ENCODE data around the gene PNMA8A. TPM values are rescaled to one million over a fixed set of nuclear protein-coding genes. Genes with fewer than 3 reads are reported as not detected.

PNMA8A gene
- total RNA-seq, 6 experiments from 2014 or later = 8.6 to 13.1 (median 9.2) TPM

DNA sequence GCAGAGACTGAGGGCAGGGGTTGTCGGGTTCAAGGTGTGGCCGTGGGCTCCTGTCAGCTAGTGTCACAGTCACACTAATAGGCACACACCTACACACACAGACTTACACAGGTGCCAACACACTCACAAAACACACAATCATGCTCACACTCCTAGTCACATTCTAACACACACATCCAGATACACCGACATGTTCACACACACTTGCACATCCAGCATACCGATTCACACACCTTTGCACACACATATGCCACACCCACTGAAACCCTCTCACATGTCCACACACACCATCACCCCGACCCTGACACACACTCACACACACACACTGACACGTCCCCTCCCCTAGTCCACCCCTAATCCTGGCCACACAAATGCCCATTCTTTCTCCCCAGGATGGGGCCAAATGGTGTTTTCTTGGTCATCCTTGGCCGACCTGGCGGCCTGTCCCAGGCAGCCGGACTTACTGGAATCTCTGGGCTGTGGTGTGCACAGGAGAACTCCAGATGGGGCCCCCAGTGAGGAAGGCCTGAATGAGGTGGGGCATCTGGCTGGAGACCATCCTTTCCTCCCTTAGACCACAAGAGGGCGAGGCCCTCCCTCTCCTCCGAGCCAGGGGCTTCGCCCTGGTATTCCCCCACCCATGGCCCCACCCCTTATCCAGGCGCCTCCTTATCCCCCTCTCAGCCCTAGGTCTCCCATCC is 43.4 kb upstream of the PNMA8A start:
- Mint-ChIP-seq H3K27ac (no peak overlapping the region), H3K27me3 (ENCODE audit: insufficient read depth) (peaks cover 15% of the 10 kb centered on the region), H3K4me3 (no peak overlapping the region; the same call in 1 of the 2 replicates), H3K4me1 (ENCODE audit: low read depth) (peaks cover 13% of the 10 kb centered on the region), H3K36me3 (ENCODE audit: low read depth) (peaks cover 11% of the 10 kb centered on the region), H3K9me3 (peaks cover 15% of the 10 kb centered on the region)
- no peak for DNase-seq
- TF ChIP-seq, protein P1, sequence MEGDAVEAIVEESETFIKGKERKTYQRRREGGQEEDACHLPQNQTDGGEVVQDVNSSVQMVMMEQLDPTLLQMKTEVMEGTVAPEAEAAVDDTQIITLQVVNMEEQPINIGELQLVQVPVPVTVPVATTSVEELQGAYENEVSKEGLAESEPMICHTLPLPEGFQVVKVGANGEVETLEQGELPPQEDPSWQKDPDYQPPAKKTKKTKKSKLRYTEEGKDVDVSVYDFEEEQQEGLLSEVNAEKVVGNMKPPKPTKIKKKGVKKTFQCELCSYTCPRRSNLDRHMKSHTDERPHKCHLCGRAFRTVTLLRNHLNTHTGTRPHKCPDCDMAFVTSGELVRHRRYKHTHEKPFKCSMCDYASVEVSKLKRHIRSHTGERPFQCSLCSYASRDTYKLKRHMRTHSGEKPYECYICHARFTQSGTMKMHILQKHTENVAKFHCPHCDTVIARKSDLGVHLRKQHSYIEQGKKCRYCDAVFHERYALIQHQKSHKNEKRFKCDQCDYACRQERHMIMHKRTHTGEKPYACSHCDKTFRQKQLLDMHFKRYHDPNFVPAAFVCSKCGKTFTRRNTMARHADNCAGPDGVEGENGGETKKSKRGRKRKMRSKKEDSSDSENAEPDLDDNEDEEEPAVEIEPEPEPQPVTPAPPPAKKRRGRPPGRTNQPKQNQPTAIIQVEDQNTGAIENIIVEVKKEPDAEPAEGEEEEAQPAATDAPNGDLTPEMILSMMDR (IDR thresholded peaks at IDR 0.05) = no peak

DNA sequence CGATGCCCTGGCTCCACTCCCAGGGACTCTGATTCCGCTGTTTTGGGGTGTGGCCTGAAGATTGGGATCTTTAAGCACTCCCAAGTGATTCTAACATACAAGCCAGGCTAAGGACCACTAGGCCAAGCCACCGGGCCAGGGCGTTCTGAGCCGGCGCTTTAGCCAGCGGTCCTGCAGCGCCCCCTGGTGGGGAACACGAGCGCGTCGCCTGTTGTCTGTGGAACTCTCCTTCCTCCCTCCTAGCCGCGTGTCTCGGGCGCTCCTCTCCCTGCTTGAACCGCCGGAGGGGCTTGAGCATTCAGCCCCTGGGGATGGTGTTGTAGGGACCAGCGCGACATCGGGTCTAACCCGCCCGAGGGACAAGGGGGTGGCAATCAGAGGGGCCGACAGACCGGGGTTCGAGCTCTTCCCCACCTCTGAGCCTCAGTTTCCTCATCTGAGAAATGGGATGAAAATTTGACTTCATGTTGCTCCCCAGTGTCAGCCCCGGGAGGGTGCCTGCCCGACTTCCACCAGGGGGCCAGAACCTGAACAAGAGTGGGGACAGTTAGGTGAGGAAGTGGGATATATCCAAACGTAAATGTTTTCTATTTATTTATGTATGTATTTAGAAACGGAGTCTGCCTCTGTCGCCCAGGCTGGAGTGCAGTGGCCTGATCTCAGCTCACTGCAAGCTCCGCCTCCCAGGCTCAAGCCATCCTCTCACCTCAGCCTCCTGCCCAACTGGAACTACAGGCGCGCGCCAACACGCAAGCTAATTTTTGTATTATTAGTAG is 42.3 kb upstream of the PNMA8A start:
- Mint-ChIP-seq H3K4me1 (ENCODE audit: low read depth) (peaks cover 13% of the 10 kb centered on the region), H3K27me3 (ENCODE audit: insufficient read depth) (peaks cover 15% of the 10 kb centered on the region), H3K4me3 (no peak overlapping the region; the same call in 1 of the 2 replicates), H3K36me3 (ENCODE audit: low read depth) (peaks cover 11% of the 10 kb centered on the region), H3K27ac (peak overlapping the region; percentile 52; the same call in 1 of the 2 replicates), H3K9me3 (peaks cover 15% of the 10 kb centered on the region)
- peak; percentile 18 for DNase-seq
- TF ChIP-seq, protein P1 (IDR thresholded peaks at IDR 0.05) = peak; percentile 93

DNA sequence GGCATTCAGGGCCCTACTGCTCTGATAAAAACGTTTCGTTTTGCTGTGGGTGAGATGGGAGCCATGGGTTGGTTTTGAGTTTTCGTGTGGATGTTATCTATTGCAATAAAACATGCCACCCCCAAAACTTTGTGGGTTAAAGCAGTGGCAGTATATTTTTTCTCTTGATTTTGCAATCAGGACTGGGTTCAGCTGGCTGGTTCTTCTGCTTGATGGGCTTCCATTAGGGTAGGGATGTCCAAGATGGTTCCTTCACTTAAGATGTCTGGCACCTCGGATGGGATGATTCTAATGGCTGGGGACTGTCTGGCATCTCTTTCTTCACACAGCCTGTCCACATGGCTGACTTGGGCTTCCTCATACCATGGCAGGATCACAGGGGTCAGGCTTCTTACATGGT is 39.9 kb upstream of the PNMA8A start:
- peaks cover 15% of the 10 kb centered on the region for H3K9me3 Mint-ChIP-seq
- peaks cover 13% of the 10 kb centered on the region for H3K4me1 Mint-ChIP-seq (ENCODE audit: low read depth)
- peaks cover 20% of the 10 kb centered on the region for H3K27me3 Mint-ChIP-seq (ENCODE audit: insufficient read depth)

DNA sequence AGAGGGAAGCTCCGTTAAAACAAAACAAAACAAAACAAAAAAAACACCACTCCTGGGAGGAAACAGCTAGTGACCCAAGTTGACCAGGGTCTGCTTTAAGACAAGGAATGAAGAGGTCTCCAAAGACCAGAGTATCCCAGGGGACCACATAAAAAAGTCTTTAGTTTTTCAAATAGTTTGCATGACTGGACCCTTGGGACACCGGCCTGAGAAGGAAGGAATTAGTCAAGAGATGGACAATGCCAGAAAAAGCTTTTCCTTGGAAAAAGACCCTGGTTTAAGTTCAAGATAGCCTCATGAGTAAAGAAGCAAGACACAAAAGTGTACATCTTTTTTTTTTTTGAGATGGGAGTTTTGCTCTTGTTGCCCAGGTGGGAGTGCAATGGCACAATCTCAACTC is 36.8 kb upstream of the PNMA8A start:
- Mint-ChIP-seq H3K9me3 (peaks cover 15% of the 10 kb centered on the region), H3K27ac (no peak overlapping the region), H3K27me3 (ENCODE audit: insufficient read depth) (peaks cover 13% of the 10 kb centered on the region), H3K36me3 (ENCODE audit: low read depth) (peaks cover 11% of the 10 kb centered on the region), H3K4me3 (no peak overlapping the region), H3K4me1 (ENCODE audit: low read depth) (peaks cover 10% of the 10 kb centered on the region)
- TF ChIP-seq, protein P1 (IDR thresholded peaks at IDR 0.05) = no peak
- DNase-seq = no peak

More for the DNA sequence above, 39.9 kb upstream of the PNMA8A start:
- H3K36me3 Mint-ChIP-seq (ENCODE audit: low read depth) = peaks cover 11% of the 10 kb centered on the region
- no peak overlapping the region for H3K27ac Mint-ChIP-seq
- TF ChIP-seq, protein P1 (IDR thresholded peaks at IDR 0.05) = no peak
- no peak for DNase-seq
- no peak overlapping the region for H3K4me3 Mint-ChIP-seq

DNA sequence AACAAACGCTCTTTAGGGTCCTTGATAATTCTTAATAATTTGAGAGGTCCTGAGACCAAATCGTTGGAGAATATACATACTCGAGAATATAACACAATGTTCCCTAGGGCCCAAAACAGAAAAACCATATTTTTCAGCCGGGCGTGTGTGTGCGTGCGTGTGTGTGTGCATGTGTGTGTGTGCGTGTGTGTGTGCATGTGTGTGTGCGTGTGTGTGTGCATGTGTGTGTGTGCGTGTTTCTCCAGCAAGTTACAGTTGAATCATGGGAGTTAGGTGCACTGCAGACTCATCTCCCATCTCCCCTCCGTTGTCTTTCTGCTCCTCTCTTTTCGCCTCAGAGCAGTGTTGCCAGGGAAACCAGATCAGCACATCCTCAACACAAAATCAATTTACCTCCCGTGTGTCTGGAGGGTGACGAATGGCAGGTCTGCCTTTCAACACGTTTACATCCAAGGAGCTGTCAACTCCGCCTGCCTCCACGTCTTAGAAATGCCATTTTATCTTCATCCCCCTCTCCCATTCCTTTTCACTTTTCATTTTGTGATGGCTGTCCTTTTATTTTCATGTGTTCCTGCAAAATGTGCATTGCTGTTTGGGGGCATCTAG is 32.6 kb upstream of the PNMA8A start:
- TF ChIP-seq, protein P1 (IDR thresholded peaks at IDR 0.05) = no peak
- Mint-ChIP-seq H3K27ac (no peak overlapping the region), H3K27me3 (ENCODE audit: insufficient read depth) (peaks cover 13% of the 10 kb centered on the region), H3K36me3 (ENCODE audit: low read depth) (no peaks in the 10 kb centered on the region), H3K4me3 (no peak overlapping the region), H3K4me1 (ENCODE audit: low read depth) (0 out of 2 replicates have a peak, but pooled peaks cover 5% of the 10 kb centered on the region), H3K9me3 (no peaks in the 10 kb centered on the region)
- no peak for DNase-seq
